HepG2 (cell line): Measurements from ENCODE around the gene GAPT. TPM values are rescaled to one million over a fixed set of nuclear protein-coding genes. Genes with fewer than 3 reads are reported as not detected.

Experiments used
- AFF4 ChIP-seq: sonication (generic); formaldehyde crosslinking; IDR thresholded peaks from 2 replicates; pipeline ENCODE4 v1.4.0; 2020; ENCODE audit warnings: missing genetic modification reagents
- ARHGAP35 ChIP-seq: sonication (generic); formaldehyde crosslinking; IDR thresholded peaks from 2 replicates; pipeline ENCODE4 v1.9.0; 2022; ENCODE audit warnings: mild to moderate bottlenecking, inconsistent platforms, moderate library complexity, missing genetic modification reagents, borderline replicate concordance
- ATF7-NPFF ChIP-seq: sonication (generic); formaldehyde crosslinking; IDR thresholded peaks from 2 replicates; pipeline ENCODE4 v1.8.1; 2023; ENCODE audit warnings: mild to moderate bottlenecking, low read depth, missing genetic modification reagents, moderate library complexity
- FOXK1 ChIP-seq: sonication (generic); formaldehyde crosslinking; IDR thresholded peaks from 2 replicates; pipeline ENCODE4 v1.4.0; 2020; ENCODE audit warnings: low read depth, missing genetic modification reagents, borderline replicate concordance
- KAT7 ChIP-seq: IDR thresholded peaks from 2 replicates; pipeline ENCODE4 v1.6.1; 2018; ENCODE audit warnings: borderline replicate concordance, missing compliant biosample characterization
- NBN ChIP-seq: fragments of 450-650 bp; conservative IDR thresholded peaks from 2 replicates; pipeline ENCODE4 v1.6.1; 2017
- NCOA5 ChIP-seq: sonication (generic); formaldehyde crosslinking; IDR thresholded peaks from 2 replicates; pipeline ENCODE4 v1.4.0; 2020; ENCODE audit warnings: missing genetic modification reagents
- SRY ChIP-seq: sonication (generic); formaldehyde crosslinking; IDR thresholded peaks from 2 replicates; pipeline ENCODE4 v1.8.0; 2022; ENCODE audit warnings: mild to moderate bottlenecking, missing genetic modification reagents
- THAP7 ChIP-seq: sonication (generic); formaldehyde crosslinking; IDR thresholded peaks from 2 replicates; pipeline ENCODE4 v1.8.1; 2023; ENCODE audit warnings: mild to moderate bottlenecking, missing genetic modification reagents
- ZBTB49 ChIP-seq: sonication (generic); formaldehyde crosslinking; IDR thresholded peaks from 2 replicates; pipeline ENCODE4 v1.4.0; 2020; ENCODE audit warnings: missing genetic modification reagents, borderline replicate concordance
- ZNF367 ChIP-seq: sonication (generic); formaldehyde crosslinking; IDR thresholded peaks from 2 replicates; pipeline ENCODE4 v1.4.0; 2020; ENCODE audit warnings: missing genetic modification reagents, borderline replicate concordance
- ZNF484 ChIP-seq: sonication (generic); formaldehyde crosslinking; IDR thresholded peaks from 2 replicates; pipeline ENCODE4 v1.5.1; 2020; ENCODE audit warnings: mild to moderate bottlenecking, low read depth, missing genetic modification reagents, borderline replicate concordance
- ZNF749 ChIP-seq: sonication (generic); formaldehyde crosslinking; IDR thresholded peaks from 2 replicates; pipeline ENCODE4 v1.8.0; 2022; ENCODE audit warnings: mild to moderate bottlenecking, missing genetic modification reagents, moderate library complexity, borderline replicate concordance
- ZNF790 ChIP-seq: sonication (generic); formaldehyde crosslinking; IDR thresholded peaks from 2 replicates; pipeline ENCODE4 v1.8.0; 2022; ENCODE audit warnings: missing genetic modification reagents, mild to moderate bottlenecking, borderline replicate concordance
- polyA plus RNA-seq, 8 experiments: library from polyadenylated mRNA; depleted of rRNA in 3 of 8; stranded (reverse) in 7 of 8; unstranded in 1 of 8; fragments of >200 nt; fragmentation: Illumina TruSeq in 4 of 8; extraction: Trizol in 4 of 8; gene quantifications; 2 replicates each; pipeline versions ENCODE4 v1.2.1 to v1.2.3, GENCODE V29; 2011 to 2016; ENCODE audit warnings: low read depth in 4 of 8, missing spikeins in 1 of 8, mixed read lengths in 1 of 8; ENCODE audit not compliant: insufficient read depth in 1 of 8
- total RNA-seq, 5 experiments: library from RNA; depleted of rRNA; stranded (reverse); fragments of >200 nt; fragmentation: Illumina TruSeq; extraction: Trizol; gene quantifications; 2 replicates each; pipeline ENCODE4 v1.2.3, GENCODE V29; 2016; ENCODE audit warnings: low read depth in 1 of 5

GAPT gene
- total and polyA plus RNA-seq, 2 of the 13 experiments (the other 11 are each of a cell fraction or from before 2014, with no cell fraction given) = not detected

- TF ChIP-seq AFF4 (CRISPR knock-in tag) (no peak), KAT7 (no peak), FOXK1 (CRISPR knock-in tag) (no peak), ZNF790 (CRISPR knock-in tag) (no peak), NCOA5 (CRISPR knock-in tag) (no peak), ZNF367 (CRISPR knock-in tag) (no peak), NBN (no peak), ARHGAP35 (no peak), THAP7 (CRISPR knock-in tag) (no peak), ZNF749 (CRISPR knock-in tag) (no peak), ZNF484 (CRISPR knock-in tag) (no peak), SRY (CRISPR knock-in tag) (0 out of 2 replicates have a peak, but pooled peaks have one; percentile 27), ATF7-NPFF (CRISPR knock-in tag) (0 out of 2 replicates have a peak, but pooled peaks have one; percentile 26), ZBTB49 (CRISPR knock-in tag) (no peak)
Observed at GRCh38 chr5:58459146-58460001, 31.9 kb upstream of the GAPT start (continued).
